Astrocyte (in vitro differentiated cells and primary cell): ENCODE measurements around the gene IL1RAP. TPM values are rescaled to one million over a fixed set of nuclear protein-coding genes. Genes with fewer than 3 reads are reported as not detected.
A peak's percentile ranks its signal among the peaks of the same experiment; 100 is the strongest.

Experiments
- DNase-seq: peaks from one replicate; pipeline ENCODE4 v3.0.0-alpha.2; 2010; ENCODE audit warnings: low read depth
- FAIRE-seq: peaks from 2 replicates; lab custom pipeline; 2011; peaks lifted over from hg19 to GRCh38; lab: Jason Lieb, UNC
- H2AFZ ChIP-seq: 2 replicates; pipeline ENCODE4 v1.6.0; 2012; ENCODE audit warnings: low read depth, low read length, inconsistent platforms
- H3K27ac ChIP-seq: 2 replicates; pipeline ENCODE4 v1.5.1; 2011; ENCODE audit warnings: low read depth, low read length, inconsistent platforms
- H3K27me3 ChIP-seq: 2 replicates; pipeline ENCODE4 v1.6.0; 2011; ENCODE audit warnings: low read length, inconsistent platforms; ENCODE audit not compliant: insufficient read depth
- H3K36me3 ChIP-seq: 2 replicates; pipeline ENCODE4 v1.5.1; 2011; ENCODE audit warnings: low read length, inconsistent platforms; ENCODE audit not compliant: insufficient read depth
- H3K4me1 ChIP-seq: 2 replicates; pipeline ENCODE4 v1.5.1; 2011; ENCODE audit warnings: low read length, inconsistent platforms; ENCODE audit not compliant: insufficient read depth
- H3K4me2 ChIP-seq: 2 replicates; pipeline ENCODE4 v1.6.0; 2012; ENCODE audit warnings: low read length, inconsistent platforms
- H3K4me3 ChIP-seq: 2 replicates; pipeline ENCODE4 v1.5.1; 2011; ENCODE audit warnings: low read depth, mild to moderate bottlenecking, low read length, inconsistent platforms; ENCODE audit not compliant: insufficient read depth
- H3K79me2 ChIP-seq: 2 replicates; pipeline ENCODE4 v1.6.0; 2012; ENCODE audit warnings: mild to moderate bottlenecking, low read length, inconsistent platforms; ENCODE audit not compliant: insufficient read depth
- H3K9ac ChIP-seq: 2 replicates; pipeline ENCODE4 v1.6.0; 2012; ENCODE audit warnings: mild to moderate bottlenecking, low read length, inconsistent platforms
- H3K9me3 ChIP-seq: 2 replicates; pipeline ENCODE4 v1.5.1; 2012; ENCODE audit warnings: low read depth, mild to moderate bottlenecking, low read length, inconsistent platforms; ENCODE audit not compliant: insufficient read depth
- H4K20me1 ChIP-seq: 2 replicates; pipeline ENCODE4 v1.6.0; 2012; ENCODE audit warnings: low read length, inconsistent platforms; ENCODE audit not compliant: insufficient read depth
- H3K27ac Mint-ChIP-seq: one replicate; pipeline ENCODE4 v1.8.0; 2021; ENCODE audit warnings: mild to moderate bottlenecking, mixed read lengths; ENCODE audit not compliant: unreplicated experiment
- H3K27me3 Mint-ChIP-seq: one replicate; pipeline ENCODE4 v1.8.0; 2021; ENCODE audit warnings: low read depth, mixed read lengths; ENCODE audit not compliant: unreplicated experiment
- H3K36me3 Mint-ChIP-seq: one replicate; pipeline ENCODE4 v1.8.0; 2021; ENCODE audit warnings: low read depth, mixed read lengths; ENCODE audit not compliant: unreplicated experiment
- H3K4me1 Mint-ChIP-seq: one replicate; pipeline ENCODE4 v1.8.0; 2021; ENCODE audit warnings: low read depth, mixed read lengths; ENCODE audit not compliant: unreplicated experiment
- H3K4me3 Mint-ChIP-seq: one replicate; pipeline ENCODE4 v1.8.0; 2021; ENCODE audit warnings: mild to moderate bottlenecking, moderate library complexity, mixed read lengths; ENCODE audit not compliant: unreplicated experiment
- H3K9me3 Mint-ChIP-seq: one replicate; pipeline ENCODE4 v1.8.0; 2021; ENCODE audit warnings: mild to moderate bottlenecking, mixed read lengths; ENCODE audit not compliant: unreplicated experiment
- CTCF ChIP-seq: IDR thresholded peaks from 2 replicates; pipeline ENCODE4 v1.5.1; 2011; ENCODE audit warnings: low read depth, mild to moderate bottlenecking, inconsistent platforms, low read length, moderate library complexity; ENCODE audit not compliant: insufficient read depth
- EZH2 ChIP-seq: IDR thresholded peaks from 2 replicates; pipeline ENCODE4 v1.6.1; 2012; ENCODE audit warnings: mild to moderate bottlenecking, low read length, inconsistent platforms; ENCODE audit not compliant: insufficient read depth
- total RNA-seq: library from RNA; stranded (reverse); gene quantifications from 2 replicates; pipeline ENCODE4 v1.2.1, GENCODE V29; 2021

IL1RAP gene
- total RNA-seq, 1 donor from 2014 or later: 19.4 TPM

GRCh38 chr3:190481779-190482178 is 32.1 kb upstream of the IL1RAP start:
- H3K4me3 ChIP-seq: no peak overlapping the region
- no peak overlapping the region for H3K4me3 Mint-ChIP-seq
- no peak for TF ChIP-seq EZH2
- TF ChIP-seq CTCF: no peak
- H3K4me2 ChIP-seq: no peak overlapping the region
- no peak for DNase-seq
- H3K4me1 Mint-ChIP-seq: no peaks in the 10 kb centered on the region
- FAIRE-seq: no peak
- H3K9ac ChIP-seq: no peak overlapping the region
- H3K36me3 ChIP-seq: no peaks in the 10 kb centered on the region
- no peaks in the 10 kb centered on the region for H3K79me2 ChIP-seq
- no peaks in the 10 kb centered on the region for H4K20me1 ChIP-seq
- H2AFZ ChIP-seq: no peak overlapping the region
- H3K9me3 ChIP-seq: no peaks in the 10 kb centered on the region
- no peaks in the 10 kb centered on the region for H3K36me3 Mint-ChIP-seq
- H3K27me3 ChIP-seq: no peaks in the 10 kb centered on the region
- no peaks in the 10 kb centered on the region for H3K27me3 Mint-ChIP-seq
- H3K9me3 Mint-ChIP-seq: no peaks in the 10 kb centered on the region
- no peak overlapping the region for H3K27ac Mint-ChIP-seq
- H3K4me1 ChIP-seq: no peaks in the 10 kb centered on the region
- H3K27ac ChIP-seq: no peak overlapping the region

- Histone ChIP-seq H3K4me2 (peak overlapping the region; percentile 8), H2AFZ (no peak overlapping the region), H3K9me3 (no peaks in the 10 kb centered on the region), H3K4me3 (no peak overlapping the region), H4K20me1 (no peaks in the 10 kb centered on the region), H3K79me2 (no peaks in the 10 kb centered on the region), H3K27me3 (no peaks in the 10 kb centered on the region), H3K4me1 (no peaks in the 10 kb centered on the region), H3K27ac (no peak overlapping the region), H3K9ac (no peak overlapping the region), H3K36me3 (no peaks in the 10 kb centered on the region)
- FAIRE-seq (no peak), DNase-seq (peak; percentile 66)
- Mint-ChIP-seq H3K36me3 (no peaks in the 10 kb centered on the region), H3K4me1 (no peaks in the 10 kb centered on the region), H3K4me3 (no peak overlapping the region), H3K27ac (peak overlapping the region; percentile 0), H3K27me3 (no peaks in the 10 kb centered on the region), H3K9me3 (no peaks in the 10 kb centered on the region)
- TF ChIP-seq EZH2: no peak
These were observed 27.9 kb upstream of the IL1RAP start for GRCh38 chr3:190485830-190486532.

- Histone ChIP-seq H3K79me2 (no peaks in the 10 kb centered on the region), H2AFZ (no peak overlapping the region), H3K4me2 (peak overlapping the region; percentile 8), H3K9ac (no peak overlapping the region), H3K9me3 (no peaks in the 10 kb centered on the region), H4K20me1 (no peaks in the 10 kb centered on the region), H3K4me1 (no peaks in the 10 kb centered on the region), H3K4me3 (no peak overlapping the region), H3K27me3 (no peaks in the 10 kb centered on the region), H3K36me3 (no peaks in the 10 kb centered on the region), H3K27ac (no peak overlapping the region)
- H3K27ac Mint-ChIP-seq: no peak overlapping the region
- no peaks in the 10 kb centered on the region for H3K36me3 Mint-ChIP-seq
- H3K27me3 Mint-ChIP-seq: no peaks in the 10 kb centered on the region
- H3K9me3 Mint-ChIP-seq: no peaks in the 10 kb centered on the region
- FAIRE-seq: no peak
- DNase-seq: no peak
- peaks cover 3% of the 10 kb centered on the region for H3K4me1 Mint-ChIP-seq
- H3K4me3 Mint-ChIP-seq: no peak overlapping the region
- TF ChIP-seq CTCF (no peak), EZH2 (no peak)
These were observed 27.4 kb upstream of the IL1RAP start for GRCh38 chr3:190486533-190486864.
